ENCODE data around the gene PTPRN2. TPM values are rescaled to one million over a fixed set of nuclear protein-coding genes. Genes with fewer than 3 reads are reported as not detected.
"Not testable (repeated sequence)": the region's sequence is repeated elsewhere in the genome, so short reads cannot be mapped to it uniquely, and the experiment has no call there.

The PTPRN2 gene
- total and polyA plus RNA-seq, 2 donors (not counting 3 experiments of a cell fraction or from before 2014, with no cell fraction given) = 0.62 to 0.88 TPM

GRCh38 chr7:158353606-158354570 lies 233.7 kb downstream of the PTPRN2 start:
- FAIRE-seq = no peak
- H3K79me2 ChIP-seq (ENCODE audit: control insufficient read depth, insufficient read depth, low read length) = no peaks in the 10 kb centered on the region
- DNase-seq (ENCODE audit: low read depth, low spot score) = no peak
- dilution Hi-C loops (cut with MboI; ENCODE audit: extremely low pct_ligation_motif_present, low sequenced_read_pairs) (no loop called here), intact Hi-C loops (cut with micrococcal nuclease) (loop anchor here (2.0 kb wide), 1 partner anchor 921 kb away; no protein-coding TSS in a partner anchor)
- no peaks in the 10 kb centered on the region for H3K4me1 ChIP-seq (ENCODE audit: control insufficient read depth, extremely low read depth, insufficient read depth, low read length)
- no peaks in the 10 kb centered on the region for H3K27me3 ChIP-seq (ENCODE audit: control insufficient read depth in 2 of 2, insufficient read depth in 2 of 2, low read length in 2 of 2)
- no peaks in the 10 kb centered on the region for H3K9me3 ChIP-seq (replicated peaks; ENCODE audit: control insufficient read depth, insufficient read depth, low read length)
- H3K4me3 ChIP-seq (replicated peaks in 1 of 3; ENCODE audit: insufficient read depth in 1 of 3, low read depth in 1 of 3, low read length in 3 of 3) = no peak overlapping the region
- H3K36me3 ChIP-seq (ENCODE audit: control insufficient read depth in 2 of 2, extremely low read depth in 1 of 2, insufficient read depth in 2 of 2, low read length in 2 of 2) = no peaks in the 10 kb centered on the region
- no peaks in the 10 kb centered on the region for H3K9me1 ChIP-seq (replicated peaks; ENCODE audit: control insufficient read depth, extremely low read depth, insufficient read depth, low read length)
- H3K27ac ChIP-seq (ENCODE audit: insufficient read depth, low read depth, low read length) = no peak overlapping the region
- no peaks in the 10 kb centered on the region for H4K20me1 ChIP-seq (replicated peaks; ENCODE audit: control insufficient read depth, extremely low read depth, insufficient read depth, low read length)
- TF ChIP-seq, protein P1, sequence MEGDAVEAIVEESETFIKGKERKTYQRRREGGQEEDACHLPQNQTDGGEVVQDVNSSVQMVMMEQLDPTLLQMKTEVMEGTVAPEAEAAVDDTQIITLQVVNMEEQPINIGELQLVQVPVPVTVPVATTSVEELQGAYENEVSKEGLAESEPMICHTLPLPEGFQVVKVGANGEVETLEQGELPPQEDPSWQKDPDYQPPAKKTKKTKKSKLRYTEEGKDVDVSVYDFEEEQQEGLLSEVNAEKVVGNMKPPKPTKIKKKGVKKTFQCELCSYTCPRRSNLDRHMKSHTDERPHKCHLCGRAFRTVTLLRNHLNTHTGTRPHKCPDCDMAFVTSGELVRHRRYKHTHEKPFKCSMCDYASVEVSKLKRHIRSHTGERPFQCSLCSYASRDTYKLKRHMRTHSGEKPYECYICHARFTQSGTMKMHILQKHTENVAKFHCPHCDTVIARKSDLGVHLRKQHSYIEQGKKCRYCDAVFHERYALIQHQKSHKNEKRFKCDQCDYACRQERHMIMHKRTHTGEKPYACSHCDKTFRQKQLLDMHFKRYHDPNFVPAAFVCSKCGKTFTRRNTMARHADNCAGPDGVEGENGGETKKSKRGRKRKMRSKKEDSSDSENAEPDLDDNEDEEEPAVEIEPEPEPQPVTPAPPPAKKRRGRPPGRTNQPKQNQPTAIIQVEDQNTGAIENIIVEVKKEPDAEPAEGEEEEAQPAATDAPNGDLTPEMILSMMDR (IDR thresholded peaks at IDR 0.05; ENCODE audit: extremely low read depth in 1 of 2, insufficient read depth in 1 of 2, low read depth in 1 of 2, low read length in 2 of 2) = peak in 1 of 2 donors; percentile 30
- no peak for TF ChIP-seq MYC (IDR thresholded peaks at IDR 0.05; ENCODE audit: low read depth, low read length)
- H2AFZ ChIP-seq (ENCODE audit: low read depth, low read length) = no peak overlapping the region
- POLR2A ChIA-PET = no interaction called here
- CTCF ChIA-PET = no interaction called here
- H3K9ac ChIP-seq (replicated peaks; ENCODE audit: extremely low read depth, insufficient read depth, low read length) = no peak overlapping the region
- no TSS peak for BruUV-seq (replicated peaks)
- H3K4me2 ChIP-seq (ENCODE audit: insufficient read depth, low read length) = no peak overlapping the region

- H3K4me2 ChIP-seq (ENCODE audit: insufficient read depth, low read length); POLR2A ChIA-PET; intact Hi-C loops (cut with micrococcal nuclease); H3K4me3 ChIP-seq (replicated peaks in 1 of 3; ENCODE audit: insufficient read depth in 1 of 3, low read depth in 1 of 3, low read length in 3 of 3); H4K20me1 ChIP-seq (replicated peaks; ENCODE audit: control insufficient read depth, extremely low read depth, insufficient read depth, low read length); H2AFZ ChIP-seq (ENCODE audit: low read depth, low read length); DNase-seq (ENCODE audit: low read depth, low spot score); H3K79me2 ChIP-seq (ENCODE audit: control insufficient read depth, insufficient read depth, low read length); H3K9me3 ChIP-seq (replicated peaks; ENCODE audit: control insufficient read depth, insufficient read depth, low read length); H3K27ac ChIP-seq (ENCODE audit: insufficient read depth, low read depth, low read length); H3K27me3 ChIP-seq (ENCODE audit: control insufficient read depth in 2 of 2, insufficient read depth in 2 of 2, low read length in 2 of 2); BruUV-seq (replicated peaks); CTCF ChIA-PET; H3K9me1 ChIP-seq (replicated peaks; ENCODE audit: control insufficient read depth, extremely low read depth, insufficient read depth, low read length); dilution Hi-C loops (cut with MboI; ENCODE audit: extremely low pct_ligation_motif_present, low sequenced_read_pairs); H3K36me3 ChIP-seq (ENCODE audit: control insufficient read depth in 2 of 2, extremely low read depth in 1 of 2, insufficient read depth in 2 of 2, low read length in 2 of 2); H3K4me1 ChIP-seq (ENCODE audit: control insufficient read depth, extremely low read depth, insufficient read depth, low read length); FAIRE-seq; H3K9ac ChIP-seq (replicated peaks; ENCODE audit: extremely low read depth, insufficient read depth, low read length): not testable (repeated sequence)
These were observed 235.5 kb downstream of the PTPRN2 start for GRCh38 chr7:158351899-158352729.

All from endothelial cell of umbilical vein (primary cell).